ENCODE measurements around the gene KCNIP1. TPM values are rescaled to one million over a fixed set of nuclear protein-coding genes. Genes with fewer than 3 reads are reported as not detected.

The KCNIP1 gene
- total and polyA plus RNA-seq, 10 of the 15 experiments (the other 5 are each of a cell fraction or from before 2014, with no cell fraction given) = not detected

DNA sequence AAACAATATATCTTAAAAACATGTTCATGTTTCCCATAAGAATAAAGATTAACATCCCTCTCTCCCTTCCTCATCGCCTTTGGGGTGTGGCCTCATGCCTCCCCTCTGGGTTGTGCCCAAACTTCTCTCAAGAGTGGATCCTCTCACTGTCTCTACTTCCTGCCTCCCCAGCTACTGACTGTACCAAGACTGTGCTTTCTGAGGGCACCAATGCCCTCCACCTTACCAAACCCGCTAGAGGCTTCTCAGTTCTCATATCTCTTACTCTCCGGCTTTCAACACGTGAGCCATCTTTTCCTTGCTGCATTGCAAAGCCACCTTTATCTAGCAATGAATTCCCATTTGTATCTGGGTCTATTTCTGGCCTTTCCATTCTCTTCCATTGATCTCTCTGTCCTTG is 34.4 kb upstream of the KCNIP1 start:
- Histone ChIP-seq H3K9me3 (replicated peaks; ENCODE audit: control insufficient read depth, insufficient read depth, low read length) (no peaks in the 10 kb centered on the region), H3K4me2 (ENCODE audit: control insufficient read depth, insufficient read depth) (no peak overlapping the region), H3K27ac (ENCODE audit: control insufficient read depth, insufficient read depth) (no peak overlapping the region), H3K9ac (ENCODE audit: control insufficient read depth, insufficient read depth, low read length) (no peak overlapping the region), H3K4me1 (ENCODE audit: control insufficient read depth, insufficient read depth, low read length) (no peaks in the 10 kb centered on the region), H4K20me1 (ENCODE audit: control insufficient read depth, insufficient read depth) (no peaks in the 10 kb centered on the region), H2AFZ (ENCODE audit: control insufficient read depth, low read depth, low read length) (no peak overlapping the region), H3K79me2 (ENCODE audit: control insufficient read depth, insufficient read depth, low read length) (no peaks in the 10 kb centered on the region), H3K27me3 (replicated peaks in 1 of 2; ENCODE audit: control insufficient read depth in 2 of 2, insufficient read depth in 2 of 2, low read length in 1 of 2) (no peaks in the 10 kb centered on the region; a peak in 1 of 4 replicates), H3K36me3 (ENCODE audit: control insufficient read depth in 2 of 2, insufficient read depth in 2 of 2, low read length in 1 of 2) (no peaks in the 10 kb centered on the region), H3K4me3 (no peak overlapping the region)
- ATAC-seq (no peak), DNase-seq (ENCODE audit: low read depth, low spot score) (no peak), FAIRE-seq (no peak)
- 18% methylated on average over 4 of the region's 4 CpGs for WGBS (ENCODE audit: insufficient coverage, insufficient replicate concordance, low lambda C conversion rate, missing lambda C conversion rate)
- in situ Hi-C loops (cut with MboI) (no loop called here), intact Hi-C loops (cut with micrococcal nuclease; ENCODE audit: unreplicated experiment) (no loop called here)
- no TSS peak for BruUV-seq (replicated peaks)
- ChIA-PET RAD21 (ENCODE audit: unreplicated experiment) (no interaction called here), SMC1A (ENCODE audit: uncharacterized antibody, unreplicated experiment) (no interaction called here), CTCF (interaction anchor here (0.6 to 1.6 kb wide), 2 partner anchors 43 to 140 kb away, joined by 3 to 4 read pairs; no protein-coding TSS in a partner anchor), POLR2A (interaction anchor here (0.6 kb wide), 1 partner anchor 14 kb away, joined by 3 read pairs; no protein-coding TSS in a partner anchor)
- TF ChIP-seq MYC (IDR thresholded peaks at IDR 0.05; ENCODE audit: insufficient read depth, insufficient read length, insufficient replicate concordance, low read length, severe bottlenecking) (no peak), YY1 (IDR thresholded peaks at IDR 0.05; ENCODE audit: low read depth, low read length) (no peak), PAX8 (IDR thresholded peaks at IDR 0.05) (no peak), CREM (IDR thresholded peaks at IDR 0.05; ENCODE audit: low read depth) (no peak), NRF1 (conservative IDR thresholded peaks at IDR 0.05; ENCODE audit: low read depth, low read length) (no peak), NR2C2 (IDR thresholded peaks at IDR 0.05; ENCODE audit: borderline replicate concordance, control insufficient read depth, insufficient read length, low read depth) (no peak), ZBED1 (IDR thresholded peaks at IDR 0.05; ENCODE audit: borderline replicate concordance) (no peak), ZNF274 (IDR thresholded peaks at IDR 0.05; ENCODE audit: insufficient read depth, insufficient read length) (no peak), BHLHE40 (IDR thresholded peaks at IDR 0.05; ENCODE audit: borderline replicate concordance in 1 of 2, low read depth in 2 of 2, low read length in 1 of 2) (no peak), CHD4 (IDR thresholded peaks at IDR 0.05) (no peak), FOXM1 (IDR thresholded peaks at IDR 0.05; ENCODE audit: low read depth, low read length) (no peak), BACH1 (IDR thresholded peaks at IDR 0.05; ENCODE audit: borderline replicate concordance) (no peak), CHD2 (IDR thresholded peaks at IDR 0.05; ENCODE audit: borderline replicate concordance, low read depth, low read length) (no peak), NFYB (IDR thresholded peaks at IDR 0.05; ENCODE audit: insufficient read depth, low read depth, low read length) (no peak)
- TF ChIP-seq, protein P1, sequence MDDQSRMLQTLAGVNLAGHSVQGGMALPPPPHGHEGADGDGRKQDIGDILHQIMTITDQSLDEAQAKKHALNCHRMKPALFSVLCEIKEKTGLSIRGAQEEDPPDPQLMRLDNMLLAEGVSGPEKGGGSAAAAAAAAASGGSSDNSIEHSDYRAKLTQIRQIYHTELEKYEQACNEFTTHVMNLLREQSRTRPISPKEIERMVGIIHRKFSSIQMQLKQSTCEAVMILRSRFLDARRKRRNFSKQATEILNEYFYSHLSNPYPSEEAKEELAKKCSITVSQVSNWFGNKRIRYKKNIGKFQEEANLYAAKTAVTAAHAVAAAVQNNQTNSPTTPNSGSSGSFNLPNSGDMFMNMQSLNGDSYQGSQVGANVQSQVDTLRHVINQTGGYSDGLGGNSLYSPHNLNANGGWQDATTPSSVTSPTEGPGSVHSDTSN (IDR thresholded peaks at IDR 0.05; ENCODE audit: insufficient replicate concordance, low read depth, low read length) = no peak
- TF ChIP-seq, protein P2, sequence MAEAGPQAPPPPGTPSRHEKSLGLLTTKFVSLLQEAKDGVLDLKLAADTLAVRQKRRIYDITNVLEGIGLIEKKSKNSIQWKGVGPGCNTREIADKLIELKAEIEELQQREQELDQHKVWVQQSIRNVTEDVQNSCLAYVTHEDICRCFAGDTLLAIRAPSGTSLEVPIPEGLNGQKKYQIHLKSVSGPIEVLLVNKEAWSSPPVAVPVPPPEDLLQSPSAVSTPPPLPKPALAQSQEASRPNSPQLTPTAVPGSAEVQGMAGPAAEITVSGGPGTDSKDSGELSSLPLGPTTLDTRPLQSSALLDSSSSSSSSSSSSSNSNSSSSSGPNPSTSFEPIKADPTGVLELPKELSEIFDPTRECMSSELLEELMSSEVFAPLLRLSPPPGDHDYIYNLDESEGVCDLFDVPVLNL (IDR thresholded peaks at IDR 0.05; ENCODE audit: low read depth, low read length) = no peak
- TF ChIP-seq, protein P3, sequence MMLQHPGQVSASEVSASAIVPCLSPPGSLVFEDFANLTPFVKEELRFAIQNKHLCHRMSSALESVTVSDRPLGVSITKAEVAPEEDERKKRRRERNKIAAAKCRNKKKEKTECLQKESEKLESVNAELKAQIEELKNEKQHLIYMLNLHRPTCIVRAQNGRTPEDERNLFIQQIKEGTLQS (IDR thresholded peaks at IDR 0.05; ENCODE audit: borderline replicate concordance, extremely low read depth, low read depth, low read length) = no peak
- TF ChIP-seq, protein P4, sequence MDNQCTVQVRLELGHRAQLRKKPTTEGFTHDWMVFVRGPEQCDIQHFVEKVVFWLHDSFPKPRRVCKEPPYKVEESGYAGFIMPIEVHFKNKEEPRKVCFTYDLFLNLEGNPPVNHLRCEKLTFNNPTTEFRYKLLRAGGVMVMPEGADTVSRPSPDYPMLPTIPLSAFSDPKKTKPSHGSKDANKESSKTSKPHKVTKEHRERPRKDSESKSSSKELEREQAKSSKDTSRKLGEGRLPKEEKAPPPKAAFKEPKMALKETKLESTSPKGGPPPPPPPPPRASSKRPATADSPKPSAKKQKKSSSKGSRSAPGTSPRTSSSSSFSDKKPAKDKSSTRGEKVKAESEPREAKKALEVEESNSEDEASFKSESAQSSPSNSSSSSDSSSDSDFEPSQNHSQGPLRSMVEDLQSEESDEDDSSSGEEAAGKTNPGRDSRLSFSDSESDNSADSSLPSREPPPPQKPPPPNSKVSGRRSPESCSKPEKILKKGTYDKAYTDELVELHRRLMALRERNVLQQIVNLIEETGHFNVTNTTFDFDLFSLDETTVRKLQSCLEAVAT (IDR thresholded peaks at IDR 0.05) = no peak

Data from GM12878 (cell line).